Adrenal gland (tissue), 5 donors: ENCODE measurements around the gene SPDYE17.
"Not testable (repeated sequence)": the region's sequence is repeated elsewhere in the genome, so short reads cannot be mapped to it uniquely, and the experiment has no call there.

Experiments used
- POLR2A ChIP-seq, 2 donors: fragments of 450-650 bp; IDR thresholded peaks; one replicate each; pipeline ENCODE4 v1.6.1; 2017; ENCODE audit warnings: antibody characterized with exemption in 2 of 2, mild to moderate bottlenecking in 2 of 2, moderate library complexity in 1 of 2
- TF ChIP-seq, protein P1 (sequence below), 6 experiments: fragments of 450-650 bp in 4 of 6; fragments of 200-600 bp in 2 of 6; sonication (generic) in 1 of 6; IDR thresholded peaks; 1 replicate in 5 of 6; 2 replicates in 1 of 6; pipeline versions ENCODE4 v1.5.1 to v1.8.0; 2016 to 2021; ENCODE audit warnings: antibody characterized with exemption in 6 of 6, mild to moderate bottlenecking in 2 of 6, moderate library complexity in 1 of 6
- donor health status: DM: no; HTN: no; CAD: no.

DNA sequence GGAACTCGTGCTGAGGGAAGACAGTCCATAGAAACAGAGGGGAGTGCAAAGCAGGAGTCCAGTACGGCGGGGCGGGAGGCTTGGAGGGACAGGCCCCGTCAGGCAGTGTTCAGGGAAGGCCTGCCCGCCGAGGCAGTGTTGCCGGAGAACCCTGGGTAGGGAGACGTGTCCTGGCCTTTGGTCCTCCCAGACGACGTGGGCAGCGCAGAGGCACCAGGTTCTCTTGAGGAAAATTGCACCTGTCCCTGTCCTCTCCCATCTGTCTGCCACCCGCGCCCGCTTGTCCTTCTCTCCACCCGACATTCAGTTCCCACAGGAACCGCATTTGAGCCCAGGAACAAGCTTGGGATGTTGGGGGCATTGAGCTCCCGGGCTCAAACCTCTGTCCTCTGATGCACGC, 38.3 kb downstream of the SPDYE17 start:
- not testable (repeated sequence) for TF ChIP-seq POLR2A (IDR thresholded peaks at IDR 0.05)
- TF ChIP-seq, protein P1, sequence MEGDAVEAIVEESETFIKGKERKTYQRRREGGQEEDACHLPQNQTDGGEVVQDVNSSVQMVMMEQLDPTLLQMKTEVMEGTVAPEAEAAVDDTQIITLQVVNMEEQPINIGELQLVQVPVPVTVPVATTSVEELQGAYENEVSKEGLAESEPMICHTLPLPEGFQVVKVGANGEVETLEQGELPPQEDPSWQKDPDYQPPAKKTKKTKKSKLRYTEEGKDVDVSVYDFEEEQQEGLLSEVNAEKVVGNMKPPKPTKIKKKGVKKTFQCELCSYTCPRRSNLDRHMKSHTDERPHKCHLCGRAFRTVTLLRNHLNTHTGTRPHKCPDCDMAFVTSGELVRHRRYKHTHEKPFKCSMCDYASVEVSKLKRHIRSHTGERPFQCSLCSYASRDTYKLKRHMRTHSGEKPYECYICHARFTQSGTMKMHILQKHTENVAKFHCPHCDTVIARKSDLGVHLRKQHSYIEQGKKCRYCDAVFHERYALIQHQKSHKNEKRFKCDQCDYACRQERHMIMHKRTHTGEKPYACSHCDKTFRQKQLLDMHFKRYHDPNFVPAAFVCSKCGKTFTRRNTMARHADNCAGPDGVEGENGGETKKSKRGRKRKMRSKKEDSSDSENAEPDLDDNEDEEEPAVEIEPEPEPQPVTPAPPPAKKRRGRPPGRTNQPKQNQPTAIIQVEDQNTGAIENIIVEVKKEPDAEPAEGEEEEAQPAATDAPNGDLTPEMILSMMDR (IDR thresholded peaks at IDR 0.05), result not testable (repeated sequence)
